Skeletal muscle tissue (tissue), 4 donors: ENCODE data around the gene TOP2B. TPM values are rescaled to one million over a fixed set of nuclear protein-coding genes. Genes with fewer than 3 reads are reported as not detected.
A peak's percentile ranks its signal among the peaks of the same experiment; 100 is the strongest.

Source experiments
- H3K27ac ChIP-seq: one replicate; pipeline ENCODE4 v1.7.0; 2013; ENCODE audit warnings: mild to moderate bottlenecking, low read depth, low read length, inconsistent platforms
- H3K27me3 ChIP-seq, 3 donors: one replicate each; pipeline ENCODE4 v1.7.0; 2013; ENCODE audit warnings: low read length in 3 of 3; ENCODE audit not compliant: control insufficient read depth in 3 of 3, insufficient read depth in 3 of 3
- H3K36me3 ChIP-seq, 3 donors: one replicate each; pipeline ENCODE4 v1.7.0; 2013; ENCODE audit warnings: low read length in 3 of 3; ENCODE audit not compliant: control insufficient read depth in 3 of 3, insufficient read depth in 3 of 3
- H3K4me1 ChIP-seq, 3 donors: one replicate each; pipeline ENCODE4 v1.7.0; 2013; ENCODE audit warnings: low read length in 3 of 3, mild to moderate bottlenecking in 3 of 3; ENCODE audit not compliant: control insufficient read depth in 3 of 3, insufficient read depth in 3 of 3
- H3K4me3 ChIP-seq, 3 donors: one replicate each; pipeline ENCODE4 v1.7.0; 2013; ENCODE audit warnings: low read length in 3 of 3
- H3K9ac ChIP-seq, 3 donors: one replicate each; pipeline ENCODE4 v1.7.0; 2013; ENCODE audit warnings: low read length in 3 of 3, mild to moderate bottlenecking in 3 of 3, moderate library complexity in 2 of 3, low read depth in 1 of 3
- H3K9me3 ChIP-seq, 3 donors: one replicate each; pipeline ENCODE4 v1.7.0; 2013; ENCODE audit warnings: low read length in 3 of 3; ENCODE audit not compliant: control insufficient read depth in 3 of 3
- total RNA-seq: library from RNA; depleted of rRNA; stranded (reverse); fragments of >200 nt; gene quantifications from one replicate; pipeline ENCODE4 v1.2.3, GENCODE V29; 2014
- donor health status: Osteomylitis.

TOP2B gene
- total RNA-seq, 1 donor from 2014 or later, result 75.2 TPM

DNA sequence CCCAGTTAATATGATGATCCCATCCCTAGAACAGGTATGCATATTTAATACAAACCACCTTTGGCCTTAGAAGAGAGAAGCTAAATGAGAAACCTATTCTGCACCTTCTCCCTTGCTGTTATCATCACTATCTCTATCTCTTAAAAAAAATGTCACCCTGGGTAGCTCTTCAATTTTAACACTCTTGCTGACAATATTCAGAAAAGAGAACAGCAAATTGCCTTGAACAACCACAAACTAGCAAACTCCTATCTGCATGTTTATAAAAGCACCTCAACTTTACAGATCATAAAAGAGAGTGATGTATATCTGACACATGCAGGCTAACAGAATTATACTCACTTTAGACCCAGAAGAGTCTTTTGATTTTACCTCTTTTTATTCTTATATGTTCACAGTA lies 7.4 kb downstream of the TOP2B start:
- H3K9ac ChIP-seq, result no peak overlapping the region
- no peak overlapping the region for H3K4me3 ChIP-seq
- H3K27ac ChIP-seq, result no peak overlapping the region
- no peaks in the 10 kb centered on the region for H3K36me3 ChIP-seq
- H3K27me3 ChIP-seq, result no peaks in the 10 kb centered on the region
- peaks cover 13 to 25% (median 13%) of the 10 kb centered on the region in 3 donors for H3K4me1 ChIP-seq
- no peaks in the 10 kb centered on the region for H3K9me3 ChIP-seq

DNA sequence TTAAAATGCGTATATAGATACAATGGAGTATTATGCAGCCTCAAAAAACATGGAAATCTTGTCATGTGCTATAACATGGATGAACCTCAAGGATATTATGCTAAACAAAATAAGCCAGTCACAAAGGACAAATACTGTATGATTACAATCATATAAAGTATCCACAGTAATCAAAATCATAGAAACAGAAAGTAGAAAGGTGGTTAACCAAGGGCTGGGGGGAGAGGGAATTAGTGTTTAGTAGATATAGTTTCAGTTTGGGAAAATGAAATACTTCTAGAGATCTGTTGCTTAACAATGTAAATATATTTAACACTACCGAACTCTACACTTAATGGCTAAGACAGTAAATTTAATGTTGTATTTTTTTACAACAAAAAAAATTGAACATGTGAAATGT lies 9.0 kb downstream of the TOP2B start:
- H3K4me1 ChIP-seq, result peaks cover 6 to 19% (median 8%) of the 10 kb centered on the region in 3 donors

DNA sequence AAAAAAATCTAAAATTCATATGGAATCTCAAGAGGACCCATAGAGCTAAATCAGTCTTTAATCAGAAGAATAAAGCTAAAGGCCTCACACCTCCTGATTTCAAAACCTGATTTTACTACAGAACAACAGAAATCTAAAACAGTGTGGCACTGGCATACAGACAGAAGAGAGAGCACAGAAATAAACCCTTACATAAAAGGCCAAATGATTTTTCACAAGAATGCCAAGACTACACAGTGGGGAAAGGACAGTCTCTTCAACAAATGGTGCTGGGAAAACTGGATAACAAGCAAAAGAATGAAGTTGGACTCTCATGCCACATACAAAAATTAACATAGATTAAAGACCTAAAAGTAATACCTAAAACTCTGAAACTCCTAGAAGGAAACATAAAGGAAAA lies 10.1 kb downstream of the TOP2B start:
- Histone ChIP-seq H3K9ac (no peak overlapping the region), H3K27ac (no peak overlapping the region), H3K4me1 (peaks cover 6 to 12% (median 8%) of the 10 kb centered on the region in 3 donors), H3K9me3 (peaks cover 0 to 2% (median 0%) of the 10 kb centered on the region in 3 donors), H3K27me3 (no peaks in the 10 kb centered on the region), H3K4me3 (no peak overlapping the region), H3K36me3 (peaks cover 0 to 3% (median 0%) of the 10 kb centered on the region in 3 donors)

More for the DNA sequence above, 9.0 kb downstream of the TOP2B start:
- Histone ChIP-seq H3K27ac (no peak overlapping the region), H3K4me3 (no peak overlapping the region), H3K27me3 (no peaks in the 10 kb centered on the region), H3K36me3 (no peaks in the 10 kb centered on the region), H3K9me3 (no peaks in the 10 kb centered on the region), H3K9ac (no peak overlapping the region)

DNA sequence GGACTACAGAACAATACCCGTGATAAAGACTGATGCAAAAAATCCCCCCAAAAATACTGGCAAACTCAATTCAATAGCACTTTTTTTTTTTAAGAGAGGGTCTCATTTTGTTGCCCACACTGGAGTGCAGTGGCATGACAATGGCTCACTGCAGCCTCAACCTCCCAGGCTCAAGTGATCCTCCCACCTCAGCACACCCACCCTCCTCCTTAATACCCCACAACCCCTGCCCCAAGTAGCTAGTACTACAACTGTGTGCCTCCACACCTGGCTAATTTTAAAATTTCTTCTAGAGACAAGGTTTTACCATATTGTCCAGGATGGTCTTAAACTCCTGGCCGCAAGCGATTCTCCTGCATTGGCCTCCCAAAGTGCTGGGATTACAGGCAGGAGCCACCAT lies 11.4 kb downstream of the TOP2B start:
- Histone ChIP-seq H3K27ac (no peak overlapping the region), H3K9ac (no peak overlapping the region), H3K27me3 (no peaks in the 10 kb centered on the region), H3K4me3 (no peak overlapping the region), H3K36me3 (peaks cover 0 to 3% (median 0%) of the 10 kb centered on the region in 3 donors), H3K9me3 (peaks cover 0 to 2% (median 2%) of the 10 kb centered on the region in 3 donors), H3K4me1 (peaks cover 6 to 8% (median 6%) of the 10 kb centered on the region in 3 donors)

DNA sequence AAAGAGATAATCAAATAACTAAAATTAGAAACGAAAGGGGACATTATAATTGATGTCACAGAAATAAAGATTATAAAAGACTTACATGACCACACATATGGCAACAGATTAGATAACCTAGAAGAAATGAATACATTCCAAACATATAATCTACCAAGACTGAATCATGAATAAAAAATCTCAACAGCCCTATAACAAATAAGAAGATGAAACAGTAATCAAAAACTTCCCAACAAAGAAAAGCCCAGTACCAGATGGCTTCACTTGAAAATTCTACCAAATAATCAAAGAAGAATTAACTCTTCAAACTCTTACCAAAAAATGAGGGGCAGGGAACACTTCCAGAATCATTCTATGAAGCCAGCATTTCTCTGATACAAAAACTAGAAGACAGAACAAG lies 11.8 kb downstream of the TOP2B start:
- peaks cover 6 to 9% (median 7%) of the 10 kb centered on the region in 3 donors for H3K4me1 ChIP-seq

DNA sequence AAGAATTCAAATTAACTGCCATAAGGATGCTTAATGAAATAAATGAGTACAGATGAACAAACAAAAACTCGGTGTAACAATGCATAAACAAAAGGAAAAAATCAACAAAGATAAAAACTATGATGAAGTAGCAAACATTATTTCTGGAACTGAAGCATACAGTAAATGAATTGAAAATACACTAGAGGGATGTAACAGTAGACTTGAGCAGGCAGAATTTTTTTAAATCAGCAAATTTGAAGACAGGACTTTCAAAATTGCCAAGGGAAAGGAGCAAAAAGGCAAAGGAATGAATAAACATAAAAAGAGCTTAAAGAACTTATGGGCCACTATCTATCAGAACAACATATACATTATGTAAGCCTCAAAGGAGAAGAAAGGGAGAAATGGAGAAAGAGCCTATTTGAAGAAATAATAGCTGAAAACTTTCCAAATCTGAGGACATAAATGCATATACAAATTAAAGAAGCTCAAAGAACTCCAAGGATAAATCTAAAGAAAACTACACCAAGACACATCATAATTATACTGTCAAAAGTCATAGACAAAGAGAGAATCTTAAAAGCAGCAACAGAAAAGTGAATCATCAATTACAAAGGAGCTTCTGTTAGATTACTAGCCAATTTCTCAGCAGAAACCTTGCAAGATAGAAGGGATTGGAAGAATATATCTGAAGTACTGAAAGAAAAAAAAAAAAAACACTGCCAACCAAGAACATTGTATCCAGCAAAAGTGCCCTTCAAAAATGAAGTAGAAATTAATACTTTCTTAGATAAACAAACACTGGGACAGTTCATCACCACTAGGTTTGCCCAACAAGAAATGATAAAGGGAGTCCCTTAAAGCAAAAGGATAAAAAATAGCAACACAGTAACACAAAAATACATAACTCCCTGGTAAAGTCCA lies 15.5 kb downstream of the TOP2B start:
- Histone ChIP-seq H3K9ac (no peak overlapping the region), H3K27ac (no peak overlapping the region), H3K27me3 (no peaks in the 10 kb centered on the region), H3K9me3 (peaks cover 0 to 2% (median 2%) of the 10 kb centered on the region in 3 donors), H3K4me3 (no peak overlapping the region), H3K4me1 (peaks cover 2 to 5% (median 4%) of the 10 kb centered on the region in 3 donors), H3K36me3 (peaks cover 0 to 3% (median 0%) of the 10 kb centered on the region in 3 donors)

More for the DNA sequence above, 11.8 kb downstream of the TOP2B start:
- H3K9ac ChIP-seq, result no peak overlapping the region
- no peak overlapping the region for H3K27ac ChIP-seq
- H3K4me3 ChIP-seq, result no peak overlapping the region
- H3K36me3 ChIP-seq, result peaks cover 0 to 3% (median 0%) of the 10 kb centered on the region in 3 donors
- H3K9me3 ChIP-seq, result peaks cover 0 to 2% (median 2%) of the 10 kb centered on the region in 3 donors
- no peaks in the 10 kb centered on the region for H3K27me3 ChIP-seq

DNA sequence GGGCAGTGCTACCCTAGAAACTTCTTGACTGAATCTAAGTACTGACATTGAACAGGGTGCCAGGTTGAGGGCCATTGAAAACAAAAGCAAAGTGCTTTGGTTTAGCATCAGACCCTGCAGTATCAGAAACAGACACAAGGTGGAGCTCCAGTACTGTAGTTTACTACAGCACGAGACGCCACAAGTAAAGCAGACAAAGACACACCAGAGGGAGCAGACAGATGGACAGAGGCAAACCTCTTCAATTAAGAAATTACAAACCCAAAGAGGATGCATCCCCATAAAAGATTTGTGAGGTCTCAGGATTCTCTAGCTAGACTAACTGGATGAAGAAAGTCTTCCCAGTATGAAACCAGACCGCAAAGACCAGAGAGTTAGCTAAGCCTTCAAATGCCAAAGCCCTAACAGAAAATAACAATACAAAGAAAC lies 16.6 kb downstream of the TOP2B start:
- peak overlapping the region in 1 of 3 donors; percentile 25 for H3K9ac ChIP-seq
- H3K4me1 ChIP-seq, result peaks cover 0 to 5% (median 2%) of the 10 kb centered on the region in 3 donors
- H3K27me3 ChIP-seq, result no peaks in the 10 kb centered on the region
- H3K4me3 ChIP-seq, result no peak overlapping the region
- H3K27ac ChIP-seq, result no peak overlapping the region
- peaks cover 0 to 3% (median 3%) of the 10 kb centered on the region in 3 donors for H3K36me3 ChIP-seq
- H3K9me3 ChIP-seq, result peaks cover 0 to 2% (median 2%) of the 10 kb centered on the region in 3 donors

DNA sequence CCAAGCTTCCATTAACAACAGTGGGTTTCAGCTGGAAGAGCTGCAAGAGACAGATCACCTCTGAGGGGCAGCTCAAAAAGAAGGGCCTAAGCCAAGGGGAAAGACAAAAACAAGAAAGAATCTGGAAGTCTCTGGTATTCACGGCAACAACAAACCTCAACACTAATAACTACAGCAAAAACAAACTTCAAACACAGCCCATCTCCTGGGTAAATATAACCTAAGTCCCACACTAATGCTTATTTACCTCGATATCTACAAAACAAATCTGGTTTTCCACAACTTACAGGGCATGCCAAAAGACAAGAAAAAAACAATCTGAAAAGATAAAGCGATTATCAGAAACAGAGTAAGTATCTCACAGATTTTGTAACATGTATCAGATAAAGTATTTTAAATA lies 29.7 kb downstream of the TOP2B start:
- H3K4me3 ChIP-seq, result no peak overlapping the region
- H3K27me3 ChIP-seq, result no peaks in the 10 kb centered on the region
- no peak overlapping the region for H3K9ac ChIP-seq
- H3K4me1 ChIP-seq, result no peaks in the 10 kb centered on the region
- H3K27ac ChIP-seq, result no peak overlapping the region
- no peaks in the 10 kb centered on the region for H3K9me3 ChIP-seq
- H3K36me3 ChIP-seq, result peaks cover 8 to 37% (median 21%) of the 10 kb centered on the region in 3 donors

DNA sequence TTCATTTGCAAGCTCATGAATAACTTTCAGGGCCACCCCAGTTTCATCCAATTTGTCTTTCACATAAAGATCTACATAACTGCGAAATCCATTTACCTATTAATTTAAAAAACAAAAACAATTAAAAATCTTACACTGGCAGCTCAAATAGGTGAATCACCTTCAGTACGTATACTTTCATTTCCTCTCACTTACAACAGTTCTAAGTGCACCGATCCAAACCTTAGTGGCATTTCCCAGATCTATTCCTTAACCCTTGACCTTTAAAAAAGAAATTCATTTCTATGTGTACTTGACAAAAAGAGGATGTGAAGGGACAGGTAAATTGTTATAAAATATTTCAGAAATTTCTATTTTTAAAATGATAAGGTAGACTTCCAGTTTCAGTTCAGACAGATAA lies 30.8 kb downstream of the TOP2B start:
- no peak overlapping the region for H3K4me3 ChIP-seq
- peaks cover 9 to 45% (median 21%) of the 10 kb centered on the region in 3 donors for H3K36me3 ChIP-seq
- no peaks in the 10 kb centered on the region for H3K4me1 ChIP-seq

DNA sequence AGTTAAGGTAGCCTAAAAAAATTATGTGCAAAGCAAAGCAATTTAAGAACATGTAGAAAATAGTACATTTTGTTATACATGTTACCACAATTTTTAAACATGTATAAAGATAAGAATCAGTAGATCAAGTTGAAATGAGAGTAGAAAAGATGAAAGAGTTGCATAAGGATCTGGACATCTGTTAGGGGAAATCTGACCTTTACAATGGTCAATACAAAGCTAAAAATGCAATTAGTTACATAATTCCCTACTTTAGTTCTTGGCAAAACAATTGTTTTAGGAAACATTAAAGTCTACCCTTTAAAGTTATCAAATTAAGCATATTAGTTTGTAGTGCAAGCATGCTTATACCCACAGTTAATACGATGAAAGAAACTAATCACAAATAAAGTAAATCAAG lies 32.7 kb downstream of the TOP2B start:
- Histone ChIP-seq H3K4me1 (no peaks in the 10 kb centered on the region), H3K9ac (no peak overlapping the region), H3K36me3 (peaks cover 12 to 58% (median 29%) of the 10 kb centered on the region in 3 donors), H3K27me3 (no peaks in the 10 kb centered on the region), H3K4me3 (no peak overlapping the region), H3K9me3 (no peaks in the 10 kb centered on the region), H3K27ac (no peak overlapping the region)

More for the DNA sequence above, 30.8 kb downstream of the TOP2B start:
- Histone ChIP-seq H3K27ac (no peak overlapping the region), H3K27me3 (no peaks in the 10 kb centered on the region), H3K9ac (no peak overlapping the region), H3K9me3 (no peaks in the 10 kb centered on the region)
